ENCODE measurements around the gene HDAC4.

- no peak for TF ChIP-seq POLR2A (IDR thresholded peaks at IDR 0.05)
- no peak for TF ChIP-seq CTCF (IDR thresholded peaks at IDR 0.05)
- no peak for TF ChIP-seq EP300 (IDR thresholded peaks at IDR 0.05)
Observed at GRCh38 chr2:239021224-239021623, 379.6 kb downstream of the HDAC4 start.

Data from tibial nerve (tissue), 4 donors.